Activated T-helper 1 cell treated with Interleukin-2 at 50 U/mL for 16 hours (primary cell): ENCODE data around the gene SOCS1.

Source experiments
- DNase-seq: peaks from one replicate; pipeline ENCODE4 v3.0.0-alpha.2; 2020; ENCODE audit warnings: low read depth

SOCS1 gene

DNA sequence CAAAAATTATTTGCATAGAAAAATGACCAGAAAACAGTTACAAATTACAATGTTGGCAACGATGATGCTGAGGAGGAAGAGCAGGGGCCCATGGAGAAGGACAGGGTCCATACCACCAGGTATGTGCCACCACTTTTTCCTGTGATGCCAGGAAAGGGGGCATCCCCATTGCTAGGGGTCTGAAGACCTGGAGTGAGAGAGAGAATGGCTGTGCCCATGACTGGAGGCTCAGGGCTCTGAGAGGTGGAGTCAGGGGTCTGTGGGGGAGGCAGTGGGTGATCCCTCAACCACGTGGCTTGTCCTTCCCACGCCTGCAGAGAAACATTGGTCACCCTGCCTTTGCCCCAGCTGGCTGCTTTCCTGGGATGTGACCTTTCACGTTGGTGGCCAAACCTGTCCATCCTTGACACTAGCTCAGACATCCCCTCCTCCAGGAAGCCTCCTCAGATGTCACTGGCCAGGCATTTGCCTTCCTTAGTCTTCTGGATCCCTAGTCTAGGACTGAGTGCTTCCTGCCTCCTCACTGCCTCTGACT lies 51.4 kb downstream of the SOCS1 start:
- DNase-seq: no peak
